GM19023 (cell line): ENCODE data around the gene FXYD2.
"Not testable (repeated sequence)": the region's sequence is repeated elsewhere in the genome, so short reads cannot be mapped to it uniquely, and the experiment has no call there.

Source experiments
- ATAC-seq: cut with Tn5 transposase; IDR thresholded peaks from one replicate; pipeline ENCODE4 v1.9.1; 2021; ENCODE audit warnings: mild to moderate bottlenecking, moderate library complexity; ENCODE audit not compliant: unreplicated experiment

FXYD2 gene

DNA sequence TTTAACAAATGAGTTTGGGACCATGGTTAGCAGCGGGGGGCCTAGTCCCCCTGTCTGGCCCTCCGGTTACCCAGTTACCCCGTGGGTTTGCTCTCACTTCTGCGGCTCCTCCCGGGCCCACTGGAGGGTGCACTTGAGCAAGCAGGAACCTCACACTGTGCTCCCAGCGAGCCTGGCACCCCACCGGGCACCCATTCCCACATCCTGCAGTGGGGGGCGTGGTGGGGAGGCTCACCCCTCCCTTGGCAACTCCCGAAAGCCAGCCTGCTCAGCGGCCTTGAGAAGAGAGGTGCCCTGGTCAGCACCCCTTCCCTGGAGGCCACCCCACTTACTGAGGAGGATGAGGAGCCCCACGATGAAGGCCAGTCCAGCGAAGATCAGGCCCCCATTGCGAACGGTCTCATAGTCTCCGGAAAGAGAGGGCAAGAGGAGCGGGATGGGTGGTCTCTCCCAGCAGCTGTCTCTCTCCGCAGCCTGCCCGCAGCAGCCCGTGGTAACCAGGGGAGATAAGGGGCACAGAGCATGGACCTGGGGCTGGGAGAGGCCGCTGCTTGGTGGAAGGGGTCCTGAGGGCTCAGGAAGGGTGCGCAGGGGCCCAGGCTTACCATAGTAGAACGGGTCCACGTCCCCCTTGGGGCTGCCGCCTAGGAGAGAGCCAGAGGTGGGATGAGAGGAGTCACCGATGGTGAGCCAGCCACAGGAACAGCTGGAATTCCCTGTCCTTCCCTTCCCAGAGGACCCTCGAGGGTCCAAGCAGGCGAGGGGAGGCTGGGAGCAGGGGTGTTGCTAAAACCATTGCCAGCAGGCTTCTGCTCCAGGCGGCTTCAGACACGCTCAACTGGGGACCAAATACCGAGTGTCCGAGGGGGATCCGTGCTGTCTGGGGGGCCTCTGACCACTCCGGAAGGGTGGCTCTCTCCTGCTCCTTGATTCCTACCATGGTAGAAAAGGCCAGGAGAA lies 2.2 kb downstream of the FXYD2 start:
- ATAC-seq = no peak

DNA sequence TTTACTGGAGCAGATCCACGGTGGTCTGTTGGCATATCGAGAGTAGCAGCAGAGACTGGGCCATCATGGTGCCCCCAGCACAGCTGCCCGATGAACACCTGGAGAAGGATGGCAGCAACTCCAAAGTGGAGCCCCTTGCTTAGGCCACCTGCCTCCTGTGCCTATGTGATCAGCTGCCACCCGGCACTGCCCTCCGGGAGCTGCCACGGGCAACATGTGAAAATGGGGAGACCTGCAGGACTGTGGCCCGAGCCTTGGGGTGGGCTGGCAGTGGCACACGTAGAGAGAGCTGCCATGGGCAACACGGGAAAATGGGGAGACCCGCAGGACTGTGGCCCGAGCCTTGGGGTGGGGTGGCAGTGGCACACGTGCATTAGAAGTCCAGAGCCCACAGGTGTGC lies 3.1 kb downstream of the FXYD2 start:
- no peak for ATAC-seq

DNA sequence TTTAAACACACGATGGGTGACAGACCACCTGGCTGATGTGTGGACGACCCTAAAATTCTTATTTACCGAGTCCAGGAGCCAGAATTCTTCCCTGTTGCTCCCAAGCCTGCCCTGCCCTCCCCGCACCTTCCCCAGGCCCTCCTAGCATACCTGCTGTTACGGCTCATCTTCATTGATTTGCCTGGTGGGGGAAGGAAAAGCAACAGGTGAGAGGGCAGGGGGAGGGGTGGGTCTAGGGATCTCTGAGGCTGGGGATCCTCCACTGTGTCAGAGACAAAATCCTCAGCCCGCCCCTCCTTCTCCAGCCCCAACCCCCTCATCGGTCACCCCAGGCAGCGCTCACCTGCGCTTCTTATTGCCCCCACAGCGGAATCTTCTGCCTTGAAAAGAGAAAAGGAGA lies 4.0 kb downstream of the FXYD2 start:
- ATAC-seq = no peak

DNA sequence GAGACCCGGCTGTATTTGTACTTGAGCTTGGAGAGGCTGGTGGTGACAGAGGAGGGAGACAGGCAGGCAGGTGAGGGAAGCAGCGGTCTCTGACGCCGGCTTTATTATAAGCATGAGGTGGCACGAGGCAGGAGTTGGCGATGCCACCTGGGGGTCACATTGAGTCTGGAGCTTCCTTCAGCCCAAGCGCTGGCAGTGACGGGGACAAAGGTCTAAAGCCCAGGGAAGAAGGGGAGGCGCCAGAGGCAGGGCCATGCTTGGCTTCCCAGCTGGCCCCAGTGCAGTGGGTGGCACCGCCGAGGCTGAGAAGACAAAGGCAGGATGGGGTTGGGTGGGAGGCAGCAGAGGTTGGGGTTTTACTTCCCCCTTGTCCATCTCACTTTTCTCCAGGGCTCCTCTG lies 4.5 kb downstream of the FXYD2 start:
- no peak for ATAC-seq

DNA sequence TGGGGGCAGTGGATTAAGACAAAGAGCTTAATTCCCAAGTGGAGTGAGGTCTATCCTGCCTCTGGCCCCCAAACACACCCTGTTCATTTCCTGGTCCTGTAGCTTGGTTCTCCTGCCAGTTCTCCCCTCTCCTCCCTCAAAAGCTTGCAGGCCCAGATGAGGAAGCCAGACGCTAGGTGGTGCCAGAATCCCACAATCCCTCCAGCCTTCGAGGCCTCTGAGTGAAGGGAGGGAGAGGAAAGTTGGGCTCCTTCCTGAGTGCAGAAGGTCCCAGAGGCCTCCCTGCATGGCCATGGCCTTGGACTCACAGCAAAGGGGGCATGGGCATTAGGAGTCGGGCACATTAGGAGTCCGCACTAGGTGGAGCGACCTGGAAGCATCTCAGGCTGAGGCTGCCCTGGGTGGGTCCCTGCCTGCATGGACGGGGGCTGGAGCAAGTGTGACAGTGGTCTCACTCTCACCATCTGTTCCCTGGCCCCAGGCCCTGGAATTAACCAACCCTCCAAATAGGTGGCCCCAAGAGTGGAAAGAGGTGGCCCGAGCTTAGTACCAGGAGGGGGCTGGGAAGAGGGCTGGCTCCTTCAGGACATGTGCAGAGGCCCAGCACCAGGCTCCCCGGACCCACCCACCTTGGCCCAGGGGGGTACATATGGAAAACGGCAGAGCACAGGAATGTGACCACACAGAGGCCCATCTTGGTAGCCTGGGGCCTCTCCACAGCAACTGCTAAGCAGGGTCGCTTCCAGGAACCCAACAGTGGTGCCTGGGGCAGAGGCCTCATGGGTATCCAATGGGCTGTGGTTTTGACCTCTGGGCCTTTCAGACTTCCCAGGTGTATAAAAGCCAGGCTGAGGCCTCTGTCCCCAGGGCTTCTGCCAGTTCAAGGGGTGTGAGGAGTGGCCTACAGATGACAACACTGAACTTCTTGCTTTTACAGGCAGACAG lies 5.2 kb downstream of the FXYD2 start:
- no peak for ATAC-seq

DNA sequence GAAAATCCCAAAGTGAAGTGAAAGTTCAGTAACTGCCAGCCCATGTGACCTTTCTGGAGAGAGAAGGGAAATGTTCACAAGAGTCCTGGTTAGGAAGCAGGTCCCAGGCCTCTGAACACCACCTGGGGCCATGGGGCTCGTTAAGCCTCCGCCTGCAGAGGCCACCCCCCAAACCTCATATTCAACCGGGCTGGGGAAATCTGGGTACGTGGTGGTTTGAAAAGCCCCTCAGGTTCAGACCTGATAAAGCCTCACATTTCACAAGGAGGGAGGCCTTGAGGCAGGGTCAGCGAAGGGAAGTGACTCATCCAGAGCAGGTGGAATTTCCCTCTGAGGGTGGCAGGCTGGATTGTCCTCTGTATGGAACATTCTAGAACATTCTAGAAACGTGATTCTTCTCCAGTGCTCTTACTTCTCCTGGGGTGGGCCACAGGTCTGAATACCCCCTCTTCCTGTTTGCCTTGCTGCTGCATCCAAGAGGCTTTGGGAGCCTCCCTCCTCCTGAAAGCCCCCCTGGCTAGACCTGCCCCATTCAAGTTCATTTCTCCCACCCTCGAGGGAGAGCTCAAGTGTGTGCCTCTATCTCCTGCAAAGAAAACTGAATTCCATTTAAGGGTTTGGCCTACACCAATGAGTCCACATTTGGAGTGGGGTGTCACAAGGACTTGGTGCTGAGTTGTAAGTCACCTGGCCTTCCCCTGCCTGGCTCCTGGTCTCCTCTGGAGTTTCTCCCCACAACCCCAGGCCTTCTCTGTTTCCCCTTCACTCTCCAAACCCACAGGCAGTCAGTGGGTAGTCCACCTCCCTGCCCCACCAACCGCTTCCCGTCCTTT lies 6.3 kb downstream of the FXYD2 start:
- peak; percentile 16 for ATAC-seq

DNA sequence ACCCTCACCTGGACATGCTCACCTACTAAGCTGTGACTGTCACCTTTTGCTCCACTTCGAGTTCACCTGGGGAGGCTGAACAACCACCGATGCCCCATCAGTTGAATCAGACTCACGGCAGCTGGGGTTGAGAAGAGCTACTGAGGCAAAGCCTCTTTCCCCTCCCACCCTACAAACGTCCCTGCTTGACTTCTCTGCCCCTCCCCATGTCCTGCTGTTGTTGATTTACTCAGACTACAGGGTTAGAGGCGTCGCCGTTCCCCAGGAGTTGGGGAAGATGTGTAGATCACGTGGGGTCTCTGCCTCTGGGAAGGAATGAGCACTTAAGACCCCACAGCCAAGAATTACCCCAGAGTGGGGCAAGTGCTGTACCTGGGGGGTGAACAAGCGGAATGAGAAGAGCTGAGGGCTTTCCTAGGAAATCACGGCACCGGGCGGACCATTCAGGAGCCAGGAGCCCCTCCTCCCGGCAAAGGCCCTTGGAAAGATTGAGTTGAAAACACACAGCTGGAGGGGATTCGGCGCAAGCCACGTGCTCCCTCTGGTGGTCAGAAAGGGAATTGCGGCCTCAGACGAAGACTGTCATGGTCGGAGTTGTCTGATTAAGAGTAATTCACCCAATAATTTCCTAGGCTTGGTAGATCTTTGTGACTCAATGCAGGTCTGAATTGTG lies 7.0 kb downstream of the FXYD2 start:
- ATAC-seq = peak; percentile 22

DNA sequence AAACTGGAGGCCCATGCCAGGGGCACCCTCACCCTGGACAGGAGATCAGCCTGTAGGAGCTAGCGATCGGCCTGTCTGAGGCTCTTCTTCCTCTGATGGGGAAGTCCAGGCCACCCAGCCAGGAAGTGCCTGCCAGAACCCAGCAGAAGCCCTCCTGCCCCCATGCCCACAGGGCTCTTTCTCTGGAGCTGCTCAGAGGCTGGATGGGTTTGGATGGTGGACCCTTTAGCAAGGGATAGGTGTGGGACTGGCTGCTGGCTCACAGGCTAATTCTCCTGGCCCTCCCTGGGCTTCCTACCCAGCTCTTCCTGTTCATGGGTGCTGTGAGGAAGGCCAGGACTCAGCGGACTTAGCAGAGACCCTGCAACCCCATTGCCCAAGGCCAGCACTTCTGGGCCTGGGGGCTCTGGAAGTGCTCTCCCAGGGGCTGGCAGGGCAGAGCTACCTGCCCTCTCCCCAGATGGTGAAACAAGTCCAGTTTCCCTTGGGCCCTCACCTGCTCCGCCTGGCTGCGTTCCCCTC lies 7.6 kb downstream of the FXYD2 start:
- ATAC-seq = no peak

DNA sequence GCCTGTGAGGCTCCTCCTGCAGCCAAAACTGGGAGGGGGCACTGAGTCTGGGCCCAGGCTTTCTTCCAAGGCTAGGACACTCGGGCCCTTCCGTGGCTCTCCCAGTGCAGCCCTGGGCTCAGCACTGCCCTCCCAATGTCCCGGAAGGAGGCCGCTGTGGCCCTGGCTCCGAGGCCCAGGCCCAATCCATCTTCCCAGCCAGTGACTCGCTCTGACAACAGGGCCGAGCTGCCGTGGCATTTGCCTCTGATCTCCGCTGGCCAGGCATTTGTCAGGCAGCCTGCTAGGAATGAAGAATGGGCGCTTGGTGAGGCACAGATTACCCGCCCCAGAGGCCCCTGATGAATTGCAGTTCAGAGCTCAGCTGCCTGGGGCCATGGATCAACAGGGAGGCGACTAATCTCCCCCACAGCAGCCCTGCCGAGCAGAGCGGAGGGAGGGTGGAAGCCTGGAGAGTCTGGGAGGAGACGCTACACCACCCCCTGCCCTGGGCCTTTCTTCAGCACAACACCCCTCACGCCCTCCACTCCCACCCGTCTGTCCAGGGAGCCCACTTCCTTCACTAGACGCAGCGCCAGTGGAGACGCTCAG lies 8.3 kb downstream of the FXYD2 start:
- no peak for ATAC-seq

DNA sequence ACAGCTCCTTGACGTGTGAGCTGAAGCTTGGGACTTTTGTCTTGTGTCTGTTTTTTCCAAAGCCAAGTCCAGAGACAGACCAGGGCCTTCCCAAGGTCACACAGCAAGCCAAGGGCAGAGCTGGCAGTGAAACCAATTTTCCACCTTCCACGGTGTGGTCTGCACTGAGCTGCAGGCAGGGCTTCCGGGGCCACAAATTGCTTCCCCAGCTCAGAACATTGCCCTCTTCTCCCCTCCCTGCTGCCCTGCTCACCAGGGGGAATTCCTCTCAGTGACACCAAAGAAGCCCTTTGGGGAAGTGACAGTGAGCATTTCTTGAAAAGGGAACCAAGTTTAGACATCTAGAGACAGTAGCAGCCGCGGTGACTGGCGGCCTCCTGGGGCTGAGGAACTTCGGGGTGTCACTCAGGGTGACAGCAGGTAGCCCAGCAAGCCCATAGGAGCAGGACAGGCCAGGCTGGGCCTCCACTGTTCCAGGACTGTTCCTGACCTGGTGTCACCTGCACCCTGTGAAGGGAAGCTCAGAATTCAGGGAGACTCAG lies 9.2 kb downstream of the FXYD2 start:
- peak; percentile 49 for ATAC-seq

DNA sequence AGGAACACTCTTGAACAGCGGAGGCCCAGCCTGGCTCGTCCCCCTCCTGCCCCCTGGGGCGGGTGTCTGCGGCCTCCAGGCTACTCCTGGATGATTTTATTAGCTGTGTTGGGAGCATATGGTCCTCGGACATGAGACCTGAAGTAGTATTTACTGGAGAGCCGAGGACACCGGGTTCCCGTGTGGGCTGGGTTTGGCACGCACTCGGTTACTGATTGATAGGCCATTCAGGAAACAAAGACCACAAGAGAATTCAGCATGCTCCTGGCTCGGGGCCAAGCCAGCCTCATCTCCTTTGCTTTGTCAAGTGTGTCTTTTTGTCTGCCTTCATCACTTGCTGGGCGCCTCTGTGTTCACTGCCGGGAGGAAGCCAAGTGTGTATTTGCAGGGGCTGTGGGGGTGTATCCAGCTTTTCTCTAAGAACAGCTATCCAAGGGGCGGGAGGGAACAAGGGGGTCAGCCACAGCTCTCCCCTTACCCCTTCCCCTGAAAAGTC lies 9.7 kb downstream of the FXYD2 start:
- peak; percentile 42 for ATAC-seq

DNA sequence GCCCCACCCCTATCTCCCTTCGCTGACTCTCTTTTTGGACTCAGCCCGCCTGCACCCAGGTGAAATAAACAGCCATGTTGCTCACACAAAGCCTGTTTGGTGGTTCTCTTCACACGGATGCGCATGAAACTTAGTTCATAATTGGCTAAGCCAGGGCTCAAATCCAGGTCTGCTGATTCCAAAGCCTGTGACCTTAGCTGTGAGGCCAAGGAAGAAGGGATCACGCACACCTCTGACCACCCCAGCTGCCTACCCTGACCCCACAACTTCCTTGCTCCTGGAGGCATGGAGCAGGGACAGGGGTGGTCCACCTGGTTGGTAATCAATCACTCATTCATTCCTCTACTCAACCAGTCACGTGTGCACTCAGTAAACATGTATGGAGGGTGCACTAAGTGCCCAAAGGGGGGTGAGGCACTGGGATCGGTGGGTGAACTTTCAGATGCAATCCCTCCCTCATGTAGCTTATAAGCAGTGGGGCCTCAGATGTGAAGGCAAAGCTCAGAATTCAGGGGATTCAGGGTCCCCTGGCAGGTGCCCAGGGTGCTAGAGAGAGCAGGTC lies 10.3 kb downstream of the FXYD2 start:
- no peak for ATAC-seq

DNA sequence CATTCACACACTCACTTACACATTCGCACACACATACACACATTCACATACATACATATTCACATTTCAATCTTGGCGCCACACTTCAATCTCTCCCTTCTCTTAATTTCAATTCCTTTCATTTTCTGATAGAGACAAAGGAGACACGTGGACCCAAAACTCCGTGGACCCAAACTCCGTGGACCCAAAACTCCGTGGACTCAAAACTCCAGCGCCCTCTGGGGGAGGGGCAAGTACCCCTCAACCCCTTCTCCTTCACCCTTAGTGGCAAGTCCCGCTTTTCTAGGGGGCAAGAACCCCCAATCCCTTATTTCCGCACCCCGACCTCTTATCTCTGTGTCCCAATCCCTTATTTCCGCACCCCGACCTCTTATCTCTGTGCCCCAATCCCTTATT lies 14.5 kb downstream of the FXYD2 start:
- ATAC-seq = not testable (repeated sequence)

DNA sequence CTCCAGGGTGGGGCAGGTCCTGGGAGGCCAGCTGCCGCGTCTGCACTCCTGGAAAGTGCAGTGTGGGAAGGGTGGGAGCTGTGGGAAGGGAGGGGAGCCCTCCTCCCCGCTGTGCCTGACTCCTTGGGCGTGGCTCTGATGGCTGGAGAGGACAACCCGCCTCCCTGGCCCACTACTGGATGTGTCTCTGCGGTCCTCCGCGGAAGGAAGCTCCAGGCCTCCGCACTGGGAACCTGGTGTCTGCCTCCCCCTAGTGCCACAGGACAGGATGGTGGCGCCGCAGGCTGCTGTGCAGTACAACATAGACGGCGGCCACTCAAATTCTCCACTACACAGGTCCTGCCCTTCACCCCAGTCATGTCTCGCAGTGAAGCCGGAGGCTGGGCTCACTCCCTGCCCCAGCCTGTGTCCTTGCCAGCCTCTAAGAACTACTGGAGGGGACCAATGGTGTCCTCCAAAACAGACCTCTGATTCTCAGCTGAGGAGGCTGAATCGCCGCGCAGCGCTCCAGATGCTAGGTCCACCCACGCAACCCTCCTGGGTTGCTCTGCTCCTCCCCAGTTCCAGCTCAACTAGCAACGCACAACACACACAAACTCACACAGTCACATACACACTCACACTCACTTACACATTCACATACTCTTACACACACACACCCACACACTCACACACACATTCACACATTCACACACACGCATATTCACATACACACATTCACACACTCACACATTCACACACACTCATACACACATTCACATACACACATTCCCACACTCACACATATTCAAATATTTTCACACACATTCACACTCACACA lies 15.1 kb downstream of the FXYD2 start:
- no peak for ATAC-seq

DNA sequence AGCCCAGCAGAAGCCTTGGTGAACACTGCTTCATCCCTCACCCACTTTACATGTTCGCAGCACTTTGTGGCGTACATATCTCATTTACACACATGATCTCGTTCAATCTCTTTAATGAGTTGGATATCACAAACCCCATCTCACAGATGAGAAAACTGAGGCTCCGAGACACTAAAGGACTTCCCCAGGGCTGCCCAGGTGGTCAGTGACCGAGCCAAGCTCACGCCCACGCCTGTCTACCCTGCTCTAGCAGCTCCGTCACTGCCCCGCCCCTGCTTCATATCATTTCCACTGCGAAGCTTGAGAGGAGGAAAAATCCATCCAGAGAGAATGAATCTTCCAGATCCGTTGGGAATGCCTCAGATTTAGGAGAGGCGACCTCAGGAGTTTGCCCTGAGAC lies 15.8 kb downstream of the FXYD2 start:
- no peak for ATAC-seq

DNA sequence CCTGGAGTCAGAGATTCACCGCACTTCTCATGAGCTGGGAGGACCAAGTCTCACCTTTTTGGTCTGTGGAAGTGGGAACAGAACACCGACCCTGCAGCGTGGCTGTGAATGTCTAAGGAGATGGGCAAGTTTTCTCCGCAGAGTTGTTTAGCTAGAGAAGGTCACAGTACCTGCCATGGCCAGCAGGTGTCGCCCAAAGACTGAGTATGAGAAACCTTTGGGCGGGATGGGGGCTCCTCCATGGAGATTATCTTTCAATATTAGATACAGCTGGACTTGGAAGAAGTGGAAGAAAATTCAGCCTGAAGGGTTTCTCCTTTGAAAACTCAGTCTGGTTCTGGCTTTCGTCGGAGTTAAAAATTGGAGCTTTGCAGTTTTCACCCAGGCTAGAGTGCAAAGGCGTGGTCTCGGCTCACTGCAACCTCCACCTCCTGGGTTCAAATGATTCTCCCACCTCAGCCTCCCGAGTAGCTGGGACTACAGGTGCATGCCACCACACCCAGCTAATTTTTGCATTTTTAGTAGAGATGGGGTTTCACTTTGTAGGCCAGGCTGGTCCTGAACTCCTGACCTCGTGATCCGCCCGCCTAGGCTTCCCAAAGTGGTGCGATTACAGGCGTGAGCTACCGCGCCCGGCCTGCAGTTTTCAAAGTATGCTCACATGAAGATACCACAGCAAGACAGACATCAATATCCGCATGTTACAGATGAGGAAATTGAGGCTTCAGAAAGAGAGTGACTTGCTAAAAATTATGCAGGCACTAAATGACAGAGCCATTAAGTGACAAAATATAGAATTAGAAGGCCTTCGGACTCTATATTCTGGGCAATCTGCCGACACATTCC lies 16.8 kb downstream of the FXYD2 start:
- no peak for ATAC-seq

DNA sequence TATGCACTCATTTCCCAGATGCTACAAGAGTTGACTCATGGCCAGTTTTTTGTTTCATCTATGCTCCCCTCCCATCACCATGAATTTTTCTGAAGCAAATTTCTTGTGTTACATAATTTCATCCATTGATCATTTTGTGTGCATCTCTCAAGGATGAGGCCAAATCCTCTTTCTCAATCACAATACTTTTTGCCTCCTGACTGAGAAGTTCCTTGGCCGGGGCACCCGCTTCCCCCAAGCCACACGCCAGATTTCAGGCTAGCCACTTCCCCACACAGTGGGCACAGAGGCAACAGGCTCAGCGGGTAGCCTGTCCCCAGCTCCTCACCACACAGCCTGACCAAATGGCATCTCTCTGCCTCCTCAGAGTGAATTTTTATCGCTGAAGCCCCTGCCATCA lies 17.7 kb downstream of the FXYD2 start:
- no peak for ATAC-seq
